Upper lobe of left lung (tissue), 4 donors: ENCODE measurements around the gene BPIFB3.

Experiments used
- EP300 ChIP-seq, 4 donors: sonication (generic); formaldehyde crosslinking; IDR thresholded peaks; one replicate each; pipeline ENCODE4 v1.5.1; 2017; ENCODE audit warnings: antibody characterized with exemption in 4 of 4, control low read depth in 2 of 4
- POLR2A ChIP-seq, 4 donors: fragments of 450-650 bp; IDR thresholded peaks; one replicate each; pipeline ENCODE4 v1.5.1; 2016 to 2017; ENCODE audit warnings: antibody characterized with exemption in 4 of 4, mild to moderate bottlenecking in 2 of 4
- POLR2AphosphoS5 ChIP-seq, 2 donors: sonication (generic); formaldehyde crosslinking; IDR thresholded peaks; one replicate each; pipeline ENCODE4 v1.5.1; 2017; ENCODE audit warnings: antibody characterized with exemption in 2 of 2
- TF ChIP-seq, protein P1 (sequence below), 6 experiments: fragments of 450-650 bp in 4 of 6; fragments of 200-600 bp in 2 of 6; sonication (generic) in 2 of 6; IDR thresholded peaks; one replicate each; pipeline ENCODE4 v1.5.1; 2016 to 2019; ENCODE audit warnings: antibody characterized with exemption in 6 of 6

DNA sequence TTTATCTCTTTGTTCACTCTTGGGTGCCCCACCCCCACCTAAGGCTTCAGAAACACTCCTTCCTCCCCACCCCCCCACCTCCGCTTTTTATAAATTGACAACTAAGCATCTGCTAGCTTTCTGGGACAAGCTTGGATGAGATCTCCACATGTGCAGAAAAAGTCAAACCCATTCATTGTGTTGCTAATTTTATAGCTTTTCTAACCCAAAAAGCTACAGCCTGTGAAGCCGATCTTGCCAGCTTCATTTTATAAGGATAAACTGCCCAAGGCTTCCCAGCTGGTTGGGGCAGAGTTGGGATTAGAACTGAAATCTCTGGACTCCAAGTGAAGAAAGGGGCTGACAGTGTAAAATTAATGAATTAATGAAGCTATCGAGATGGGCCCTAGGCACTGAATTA lies 49.9 kb downstream of the BPIFB3 start:
- TF ChIP-seq EP300 (IDR thresholded peaks at IDR 0.05) (no peak), POLR2A (IDR thresholded peaks at IDR 0.05) (no peak), POLR2AphosphoS5 (IDR thresholded peaks at IDR 0.05) (no peak)
- TF ChIP-seq, protein P1, sequence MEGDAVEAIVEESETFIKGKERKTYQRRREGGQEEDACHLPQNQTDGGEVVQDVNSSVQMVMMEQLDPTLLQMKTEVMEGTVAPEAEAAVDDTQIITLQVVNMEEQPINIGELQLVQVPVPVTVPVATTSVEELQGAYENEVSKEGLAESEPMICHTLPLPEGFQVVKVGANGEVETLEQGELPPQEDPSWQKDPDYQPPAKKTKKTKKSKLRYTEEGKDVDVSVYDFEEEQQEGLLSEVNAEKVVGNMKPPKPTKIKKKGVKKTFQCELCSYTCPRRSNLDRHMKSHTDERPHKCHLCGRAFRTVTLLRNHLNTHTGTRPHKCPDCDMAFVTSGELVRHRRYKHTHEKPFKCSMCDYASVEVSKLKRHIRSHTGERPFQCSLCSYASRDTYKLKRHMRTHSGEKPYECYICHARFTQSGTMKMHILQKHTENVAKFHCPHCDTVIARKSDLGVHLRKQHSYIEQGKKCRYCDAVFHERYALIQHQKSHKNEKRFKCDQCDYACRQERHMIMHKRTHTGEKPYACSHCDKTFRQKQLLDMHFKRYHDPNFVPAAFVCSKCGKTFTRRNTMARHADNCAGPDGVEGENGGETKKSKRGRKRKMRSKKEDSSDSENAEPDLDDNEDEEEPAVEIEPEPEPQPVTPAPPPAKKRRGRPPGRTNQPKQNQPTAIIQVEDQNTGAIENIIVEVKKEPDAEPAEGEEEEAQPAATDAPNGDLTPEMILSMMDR (IDR thresholded peaks at IDR 0.05), result no peak
